Caco-2 (cell line): ENCODE results near the gene POU2F2. TPM values are rescaled to one million over a fixed set of nuclear protein-coding genes. Genes with fewer than 3 reads are reported as not detected.

Experiments used
- BruUV-seq: library from RNA; stranded (reverse); fragments of 400-500 nt; replicated peaks from 2 replicates; lab custom pipeline; 2021; lab: Mats Ljungman, UMichigan
- CTCF ChIA-PET: fragments of 300-600 bp; sonication (Branson Sonifier 250); formaldehyde crosslinking; loops from one replicate; lab custom pipeline; 2022; ENCODE audit warnings: antibody characterized with exemption; lab: Charles Lee
- POLR2A ChIA-PET: fragments of 300-600 bp; sonication (Branson Sonifier 250); formaldehyde crosslinking; loops from one replicate; lab custom pipeline; 2022; ENCODE audit warnings: antibody characterized with exemption; lab: Charles Lee
- DNase-seq, 2 experiments: peaks; one replicate each; pipeline versions ENCODE4 v3.0.0 to v3.0.0-alpha.2; 2020 to 2022
- H3K27me3 ChIP-seq: replicated peaks from 2 replicates; pipeline ENCODE4 v1.6.0; 2011; ENCODE audit warnings: low read length; ENCODE audit not compliant: control insufficient read depth, insufficient read depth
- H3K36me3 ChIP-seq: 2 replicates; pipeline ENCODE4 v1.5.1; 2011; ENCODE audit warnings: low read length; ENCODE audit not compliant: control insufficient read depth, insufficient read depth
- H3K4me1 ChIP-seq: fragments of 250-450 bp; sonication (Bioruptor Pico); 2 replicates; pipeline ENCODE4 v1.5.1; 2020; ENCODE audit warnings: mild to moderate bottlenecking
- H3K4me3 ChIP-seq: 2 replicates; pipeline ENCODE4 v1.5.1; 2011; ENCODE audit warnings: low read depth, mild to moderate bottlenecking, control low read depth, low read length
- H3K9me3 ChIP-seq: fragments of 250-450 bp; sonication (Bioruptor Pico); 2 replicates; pipeline ENCODE4 v1.5.1; 2020; ENCODE audit warnings: mild to moderate bottlenecking, moderate library complexity
- H3K27ac Mint-ChIP-seq: one replicate; pipeline ENCODE4 v1.8.0; 2022; ENCODE audit warnings: mixed read lengths; ENCODE audit not compliant: unreplicated experiment
- H3K27me3 Mint-ChIP-seq: one replicate; pipeline ENCODE4 v1.8.0; 2022; ENCODE audit warnings: mixed read lengths; ENCODE audit not compliant: insufficient read depth, unreplicated experiment
- H3K36me3 Mint-ChIP-seq: one replicate; pipeline ENCODE4 v1.8.0; 2022; ENCODE audit warnings: mild to moderate bottlenecking, mixed read lengths; ENCODE audit not compliant: insufficient read depth, unreplicated experiment
- H3K4me1 Mint-ChIP-seq: one replicate; pipeline ENCODE4 v1.8.0; 2022; ENCODE audit warnings: low read depth, mixed read lengths; ENCODE audit not compliant: unreplicated experiment
- H3K4me3 Mint-ChIP-seq: one replicate; pipeline ENCODE4 v1.8.0; 2022; ENCODE audit warnings: mild to moderate bottlenecking, moderate library complexity, mixed read lengths; ENCODE audit not compliant: unreplicated experiment
- H3K9me3 Mint-ChIP-seq: one replicate; pipeline ENCODE4 v1.8.0; 2022; ENCODE audit warnings: mixed read lengths; ENCODE audit not compliant: unreplicated experiment
- CTCF ChIP-seq, 2 experiments: fragments of 200-600 bp in 1 of 2; IDR thresholded peaks; 1 replicate in 1 of 2; 2 replicates in 1 of 2; pipeline versions ENCODE4 v1.5.1 to v1.8.0; 2011 to 2022; ENCODE audit warnings: antibody characterized with exemption in 1 of 2, control low read depth in 1 of 2, inconsistent platforms in 1 of 2, low read depth in 1 of 2, low read length in 1 of 2, mild to moderate bottlenecking in 1 of 2, moderate library complexity in 1 of 2; ENCODE audit not compliant: insufficient read depth in 1 of 2, severe bottlenecking in 1 of 2, unreplicated experiment in 1 of 2
- intact Hi-C: fragments of 100-400 bp; cut with micrococcal nuclease; formaldehyde crosslinking; loops from one replicate; pipeline ENCODE4 v1.10.0; 2022; ENCODE audit not compliant: unreplicated experiment
- total RNA-seq: library from RNA; stranded (reverse); gene quantifications from 2 replicates; pipeline ENCODE4 v1.2.3, GENCODE V29; 2022

POU2F2 gene
- total RNA-seq, 1 experiment from 2014 or later = 1.5 TPM

DNA sequence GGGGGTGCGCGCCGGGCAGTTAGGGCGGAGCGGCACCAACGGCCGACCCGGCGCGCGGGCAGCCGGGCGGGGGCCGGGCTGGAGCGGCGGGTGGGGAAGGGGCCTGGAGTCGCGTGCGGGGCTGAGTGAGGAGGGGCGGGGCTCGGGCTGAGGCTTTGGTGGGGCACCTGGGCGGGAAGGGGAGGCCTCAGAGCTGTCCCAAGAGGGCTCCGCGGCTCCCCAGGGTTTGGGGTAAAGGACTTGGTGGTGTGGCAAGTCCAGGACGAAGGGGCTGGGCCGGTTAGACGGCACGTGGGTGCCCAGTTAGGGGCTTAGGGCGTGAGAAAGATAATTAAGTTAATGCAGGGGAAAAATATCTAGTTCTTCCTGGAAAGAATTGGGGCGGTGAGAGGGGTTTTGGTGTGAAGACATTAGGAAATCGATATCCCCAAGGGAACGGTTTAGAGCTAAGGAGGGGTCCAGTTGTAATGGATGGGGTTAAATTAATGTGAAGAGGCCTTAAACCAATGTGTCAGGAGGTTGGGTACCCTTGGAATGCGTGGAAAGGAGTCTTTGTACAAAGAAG, 55.8 kb downstream of the POU2F2 start:
- ChIA-PET CTCF (interaction anchor here (1.0 kb wide), 3 partner anchors 41 to 370 kb away, joined by 3 to 6 read pairs (median 4); no protein-coding TSS in a partner anchor), POLR2A (interaction anchor here (0.6 to 1.6 kb wide), 8 partner anchors 23 to 713 kb away, joined by 3 to 8 read pairs (median 4); partner anchors contain the start of gene RABAC1)
- no TSS peak for BruUV-seq
- peaks cover 5% of the 10 kb centered on the region for H3K36me3 ChIP-seq
- peak overlapping the region; percentile 92 for H3K4me3 ChIP-seq
- peak overlapping the region; percentile 99 for H3K27ac Mint-ChIP-seq
- peaks cover 13% of the 10 kb centered on the region for H3K4me1 ChIP-seq
- DNase-seq = peak in 1 of 2 experiments; percentile 64
- H3K4me3 Mint-ChIP-seq = peak overlapping the region; percentile 92
- TF ChIP-seq CTCF (IDR thresholded peaks at IDR 0.05; ENCODE audit: insufficient read depth in 1 of 2, low read depth in 1 of 2, low read length in 1 of 2, severe bottlenecking in 1 of 2, unreplicated experiment in 1 of 2) = no peak
- no peaks in the 10 kb centered on the region for H3K27me3 ChIP-seq
- H3K4me1 Mint-ChIP-seq = peaks cover 23% of the 10 kb centered on the region
- no peaks in the 10 kb centered on the region for H3K9me3 Mint-ChIP-seq
- H3K27me3 Mint-ChIP-seq = no peaks in the 10 kb centered on the region
- intact Hi-C loops = loop anchor here (5.0 kb wide), 1 partner anchor 194 kb away; the partner anchor contains the start of gene ARHGEF1
- H3K36me3 Mint-ChIP-seq = peaks cover 43% of the 10 kb centered on the region
- no peaks in the 10 kb centered on the region for H3K9me3 ChIP-seq

DNA sequence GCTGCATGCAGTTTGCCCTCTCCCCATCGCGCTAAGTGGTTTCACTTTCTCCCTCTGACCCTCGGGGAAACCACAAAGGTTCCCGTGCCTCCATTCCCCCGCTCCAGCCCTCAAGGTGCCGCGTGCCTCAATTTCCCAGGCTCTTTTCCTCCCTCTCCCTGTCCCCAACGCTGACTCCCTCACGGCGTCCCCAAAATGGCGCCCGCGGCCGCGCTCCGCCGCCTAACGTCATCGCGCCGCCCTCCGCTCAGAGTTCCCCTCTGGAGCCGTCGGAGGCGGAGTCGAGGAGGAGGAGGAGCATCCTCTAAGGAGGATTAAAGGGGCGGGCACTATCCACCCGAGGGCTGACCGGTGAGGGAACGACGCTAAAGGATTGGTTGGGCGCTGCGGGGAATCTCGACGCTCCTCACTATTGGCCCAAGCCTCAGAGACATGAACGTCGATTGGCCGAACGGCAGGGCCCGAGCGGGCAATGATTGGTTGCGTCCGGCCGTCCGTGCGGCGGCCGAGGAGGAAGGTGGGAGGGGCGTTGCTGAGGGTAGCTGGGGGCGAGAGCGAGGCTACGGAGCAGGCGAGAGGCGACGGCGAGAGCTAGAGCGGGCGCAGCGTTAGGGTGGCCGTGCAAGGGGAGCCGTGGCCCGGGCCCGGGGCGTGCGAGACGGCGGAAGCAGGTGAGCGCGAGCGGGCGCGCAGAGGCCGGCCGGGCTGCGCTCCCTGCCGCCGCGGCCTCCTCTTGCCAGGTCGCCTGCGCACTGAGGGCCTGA, 56.4 kb downstream of the POU2F2 start, which contains the start of gene ZNF574:
Gene ZNF574 (plus strand): TSS at position 551 of the 764 bp plus-strand sequence. CDS start 2,441 bp downstream, outside the sequence.
- no peaks in the 10 kb centered on the region for H3K27me3 ChIP-seq
- H3K36me3 Mint-ChIP-seq = peaks cover 38% of the 10 kb centered on the region
- H3K4me1 ChIP-seq = peaks cover 11% of the 10 kb centered on the region; the same call in 1 of the 2 replicates
- no TSS peak for BruUV-seq
- H3K27me3 Mint-ChIP-seq = no peaks in the 10 kb centered on the region
- peak within 1 kb of the TSS; percentile 92 for H3K4me3 ChIP-seq
- intact Hi-C loops = loop anchor here (5.0 kb wide), 1 partner anchor 193 kb away; the partner anchor contains the start of gene ARHGEF1
- no peaks in the 10 kb centered on the region for H3K9me3 Mint-ChIP-seq
- DNase-seq = peak; percentile 99
- H3K9me3 ChIP-seq = no peaks in the 10 kb centered on the region
- POLR2A ChIA-PET = interaction anchor here (0.6 to 1.6 kb wide), 8 partner anchors 24 to 712 kb away, joined by 3 to 8 read pairs (median 4); partner anchors contain the start of gene RABAC1
- H3K27ac Mint-ChIP-seq = peak within 1 kb of the TSS; percentile 99
- peak within 1 kb of the TSS; percentile 92 for H3K4me3 Mint-ChIP-seq
- TF ChIP-seq CTCF (IDR thresholded peaks at IDR 0.05; ENCODE audit: insufficient read depth in 1 of 2, low read depth in 1 of 2, low read length in 1 of 2, severe bottlenecking in 1 of 2, unreplicated experiment in 1 of 2) = no peak
- H3K4me1 Mint-ChIP-seq = peaks cover 19% of the 10 kb centered on the region
- H3K36me3 ChIP-seq = peaks cover 5% of the 10 kb centered on the region
- CTCF ChIA-PET = interaction anchor here (1.0 kb wide), 3 partner anchors 41 to 369 kb away, joined by 3 to 6 read pairs (median 4); no protein-coding TSS in a partner anchor

- CTCF ChIA-PET = no interaction called here
- DNase-seq = no peak
- H3K27me3 Mint-ChIP-seq = no peaks in the 10 kb centered on the region
- Histone ChIP-seq H3K36me3 (peaks cover 3% of the 10 kb centered on the region), H3K9me3 (no peaks in the 10 kb centered on the region), H3K4me1 (peaks cover 11% of the 10 kb centered on the region; the same call in 1 of the 2 replicates), H3K27me3 (no peaks in the 10 kb centered on the region), H3K4me3 (peak overlapping the region; percentile 62)
- POLR2A ChIA-PET = no interaction called here
- no peak for TF ChIP-seq CTCF (IDR thresholded peaks at IDR 0.05; ENCODE audit: insufficient read depth in 1 of 2, low read depth in 1 of 2, low read length in 1 of 2, severe bottlenecking in 1 of 2, unreplicated experiment in 1 of 2)
- peak overlapping the region; percentile 99 for H3K27ac Mint-ChIP-seq
- peaks cover 19% of the 10 kb centered on the region for H3K4me1 Mint-ChIP-seq
- TSS peak; percentile 89 for BruUV-seq
- H3K9me3 Mint-ChIP-seq = no peaks in the 10 kb centered on the region
- H3K4me3 Mint-ChIP-seq = peak overlapping the region; percentile 92
- H3K36me3 Mint-ChIP-seq = peaks cover 33% of the 10 kb centered on the region
- intact Hi-C loops = loop anchor here (5.0 kb wide), 1 partner anchor 193 kb away; the partner anchor contains the start of gene ARHGEF1
Measured at GRCh38 chr19:42075364-42075615, 57.0 kb downstream of the POU2F2 start.
